ENCODE data around the gene ZFAND3. TPM values are rescaled to one million over a fixed set of nuclear protein-coding genes. Genes with fewer than 3 reads are reported as not detected.

Gene ZFAND3
- total and polyA plus RNA-seq, 2 donors (not counting 3 experiments of a cell fraction or from before 2014, with no cell fraction given) = 15.4 to 54.2 TPM

- H3K27me3 ChIP-seq (ENCODE audit: control insufficient read depth in 2 of 2, insufficient read depth in 2 of 2, low read length in 2 of 2) = no peaks in the 10 kb centered on the region
- H2AFZ ChIP-seq (ENCODE audit: low read depth, low read length) = no peak overlapping the region
- H3K4me3 ChIP-seq (replicated peaks in 1 of 3; ENCODE audit: insufficient read depth in 1 of 3, low read depth in 1 of 3, low read length in 3 of 3) = no peak overlapping the region
- DNase-seq (ENCODE audit: low read depth, low spot score) (no peak), FAIRE-seq (no peak)
- POLR2A ChIA-PET = interaction anchor here (0.5 to 0.8 kb wide), 2 partner anchors 9 to 81 kb away, joined by 3 read pairs; no protein-coding TSS in a partner anchor
- dilution Hi-C loops (cut with MboI; ENCODE audit: extremely low pct_ligation_motif_present, low sequenced_read_pairs) (no loop called here), intact Hi-C loops (cut with micrococcal nuclease) (no loop called here)
- H3K36me3 ChIP-seq (ENCODE audit: control insufficient read depth in 2 of 2, extremely low read depth in 1 of 2, insufficient read depth in 2 of 2, low read length in 2 of 2) = peaks cover 0 to 5% of the 10 kb centered on the region in 2 experiments
- H3K4me2 ChIP-seq (ENCODE audit: insufficient read depth, low read length) = no peak overlapping the region
- H3K27ac ChIP-seq (ENCODE audit: insufficient read depth, low read depth, low read length) = no peak overlapping the region
- BruUV-seq (replicated peaks) = no TSS peak
- peaks cover 6% of the 10 kb centered on the region for H3K9me1 ChIP-seq (replicated peaks; ENCODE audit: control insufficient read depth, extremely low read depth, insufficient read depth, low read length)
- CTCF ChIA-PET = interaction anchor here (0.6 to 2.1 kb wide), 8 partner anchors 8 to 667 kb away, joined by 3 to 14 read pairs (median 3); no protein-coding TSS in a partner anchor
- TF ChIP-seq EZH2 (IDR thresholded peaks at IDR 0.05; ENCODE audit: borderline replicate concordance, low read depth, low read length, severe bottlenecking) (no peak), MAX (IDR thresholded peaks at IDR 0.05; ENCODE audit: insufficient read depth, insufficient read length) (no peak), POLR2A (IDR thresholded peaks at IDR 0.05; ENCODE audit: low read depth, low read length) (no peak), GATA2 (IDR thresholded peaks at IDR 0.05; ENCODE audit: insufficient read depth, insufficient read length, low read depth, low read length) (no peak), CTCF (IDR thresholded peaks at IDR 0.05; ENCODE audit: extremely low read depth in 1 of 2, insufficient read depth in 1 of 2, low read depth in 1 of 2, low read length in 2 of 2) (no peak), POLR2AphosphoS5 (IDR thresholded peaks at IDR 0.05; ENCODE audit: insufficient read depth, low read depth, low read length) (no peak)
- peaks cover 17% of the 10 kb centered on the region for H3K4me1 ChIP-seq (ENCODE audit: control insufficient read depth, extremely low read depth, insufficient read depth, low read length)
- H3K9me3 ChIP-seq (replicated peaks; ENCODE audit: control insufficient read depth, insufficient read depth, low read length) = no peaks in the 10 kb centered on the region
- peaks cover 99% of the 10 kb centered on the region for H3K79me2 ChIP-seq (ENCODE audit: control insufficient read depth, insufficient read depth, low read length)
- H4K20me1 ChIP-seq (replicated peaks; ENCODE audit: control insufficient read depth, extremely low read depth, insufficient read depth, low read length) = peaks cover 31% of the 10 kb centered on the region
- H3K9ac ChIP-seq (replicated peaks; ENCODE audit: extremely low read depth, insufficient read depth, low read length) = no peak overlapping the region
Measured at GRCh38 chr6:37826993-37827392, 7.5 kb downstream of the ZFAND3 start.
